GM12878 (cell line): Measurements from ENCODE around the gene SLC39A11. TPM values are rescaled to one million over a fixed set of nuclear protein-coding genes. Genes with fewer than 3 reads are reported as not detected.

Source experiments
- ATAC-seq: fragments of 200-7000 bp; cut with Tn5 transposase; 3 replicates; pipeline ENCODE4 v1.9.1; 2020; ENCODE audit warnings: mild to moderate bottlenecking, moderate library complexity
- BruUV-seq: library from RNA; stranded (reverse); fragments of 400-500 nt; replicated peaks from 2 replicates; lab custom pipeline; 2021; lab: Mats Ljungman, UMichigan
- CTCF ChIA-PET: fragments of 300-600 bp; sonication (Branson Sonifier 250); formaldehyde crosslinking; extraction: SDS; loops from one replicate; lab custom pipeline; 2021; ENCODE audit warnings: inconsistent platforms; lab: Yijun Ruan, JAX
- POLR2A ChIA-PET: fragments of 350-600 bp; formaldehyde crosslinking; extraction: SDS; loops from one replicate; lab custom pipeline; 2021; ENCODE audit warnings: inconsistent platforms; lab: Charles Lee
- RAD21 ChIA-PET: fragments of 300-600 bp; sonication (Branson Sonifier 250); formaldehyde crosslinking; loops from one replicate; lab custom pipeline; 2023; ENCODE audit warnings: antibody characterized with exemption; ENCODE audit not compliant: unreplicated experiment; lab: Charles Lee
- SMC1A ChIA-PET: fragments of 300-600 bp; sonication (Branson Sonifier 250); formaldehyde crosslinking; loops from one replicate; lab custom pipeline; 2023; ENCODE audit not compliant: unreplicated experiment, uncharacterized antibody; lab: Charles Lee
- DNase-seq: peaks from one replicate; pipeline ENCODE4 v3.0.0-alpha.2; 2011; ENCODE audit warnings: low read depth, low spot score
- FAIRE-seq: peaks from 3 replicates; lab custom pipeline; 2011; peaks lifted over from hg19 to GRCh38; lab: Jason Lieb, UNC
- H2AFZ ChIP-seq: 2 replicates; pipeline ENCODE4 v1.6.0; 2011; ENCODE audit warnings: low read depth, low read length, control low read depth; ENCODE audit not compliant: control insufficient read depth
- H3K27ac ChIP-seq: 2 replicates; pipeline ENCODE4 v1.5.1; 2011; ENCODE audit warnings: control low read depth; ENCODE audit not compliant: control insufficient read depth, insufficient read depth
- H3K27me3 ChIP-seq, 2 experiments: replicated peaks in 1 of 2; 2 replicates each; pipeline versions ENCODE4 v1.6.0 to v1.6.1; 2011; ENCODE audit warnings: low read length in 1 of 2; ENCODE audit not compliant: control insufficient read depth in 2 of 2, insufficient read depth in 2 of 2
- H3K36me3 ChIP-seq, 2 experiments: 2 replicates each; pipeline ENCODE4 v1.5.1; 2011; ENCODE audit warnings: low read length in 1 of 2; ENCODE audit not compliant: control insufficient read depth in 2 of 2, insufficient read depth in 2 of 2
- H3K4me1 ChIP-seq: 2 replicates; pipeline ENCODE4 v1.6.1; 2011; ENCODE audit warnings: mild to moderate bottlenecking, low read length, moderate library complexity, mixed read lengths; ENCODE audit not compliant: control insufficient read depth, insufficient read depth
- H3K4me2 ChIP-seq: 2 replicates; pipeline ENCODE4 v1.6.0; 2011; ENCODE audit warnings: control low read depth; ENCODE audit not compliant: control insufficient read depth, insufficient read depth
- H3K4me3 ChIP-seq: fragments of 200-600 bp; sonication (generic); 2 replicates; pipeline ENCODE4 v1.5.1; 2016
- H3K79me2 ChIP-seq: 2 replicates; pipeline ENCODE4 v1.6.0; 2011; ENCODE audit warnings: low read length; ENCODE audit not compliant: control insufficient read depth, insufficient read depth
- H3K9ac ChIP-seq: 2 replicates; pipeline ENCODE4 v1.8.0; 2011; ENCODE audit warnings: low read length, control low read depth, mixed read lengths; ENCODE audit not compliant: control insufficient read depth, insufficient read depth
- H3K9me3 ChIP-seq: replicated peaks from 3 replicates; pipeline ENCODE4 v1.5.1; 2011; ENCODE audit warnings: mild to moderate bottlenecking, low read length; ENCODE audit not compliant: control insufficient read depth, insufficient read depth
- H4K20me1 ChIP-seq: 2 replicates; pipeline ENCODE4 v1.6.0; 2011; ENCODE audit not compliant: control insufficient read depth, insufficient read depth
- BMI1 ChIP-seq: fragments of 450-650 bp; IDR thresholded peaks from 2 replicates; pipeline ENCODE4 v1.6.1; 2016; ENCODE audit warnings: mild to moderate bottlenecking, moderate library complexity, borderline replicate concordance
- CHD1 ChIP-seq: IDR thresholded peaks from 2 replicates; pipeline ENCODE4 v1.6.1; 2012; ENCODE audit warnings: low read depth, low read length, improper control_type of control experiment
- GABPA ChIP-seq: IDR thresholded peaks from 2 replicates; pipeline ENCODE4 v1.6.1; 2014; ENCODE audit warnings: antibody characterized with exemption, low read depth, mild to moderate bottlenecking, inconsistent platforms
- HDAC2 ChIP-seq: fragments of 200-600 bp; sonication (generic); IDR thresholded peaks from 2 replicates; pipeline ENCODE4 v1.6.1; 2017
- IKZF1 ChIP-seq: fragments of 450-650 bp; conservative IDR thresholded peaks from 2 replicates; pipeline ENCODE4 v1.6.1; 2017; ENCODE audit warnings: antibody characterized with exemption, mild to moderate bottlenecking
- MTA3 ChIP-seq: IDR thresholded peaks from 2 replicates; pipeline ENCODE4 v1.6.1; 2012; ENCODE audit warnings: low read length, inconsistent platforms, borderline replicate concordance
- MXI1 ChIP-seq: fragments of 150-350 bp; IDR thresholded peaks from 2 replicates; pipeline ENCODE4 v1.6.1; 2011; ENCODE audit warnings: low read depth, mild to moderate bottlenecking, inconsistent platforms, low read length, improper control_type of control experiment
- PAX8 ChIP-seq: fragments of 450-650 bp; IDR thresholded peaks from 2 replicates; pipeline ENCODE4 v1.6.1; 2017; ENCODE audit warnings: mild to moderate bottlenecking, moderate library complexity
- SMC3 ChIP-seq: IDR thresholded peaks from 2 replicates; pipeline ENCODE4 v1.6.1; 2011; ENCODE audit warnings: low read length, improper control_type of control experiment, borderline replicate concordance
- ZBED1 ChIP-seq: IDR thresholded peaks from 2 replicates; pipeline ENCODE4 v1.6.1; 2016; ENCODE audit warnings: borderline replicate concordance
- WGBS: methylation state at CpG from one replicate; pipeline ENCODE4 v1.1.6; 2016; ENCODE audit warnings: low lambda C conversion rate; ENCODE audit not compliant: insufficient replicate concordance, insufficient coverage; ENCODE audit errors: missing lambda C conversion rate; 5-methylcytosine and 5-hydroxymethylcytosine counted together
- in situ Hi-C: fragments of 300-500 bp; cut with MboI; formaldehyde crosslinking; loops from 9 replicates; pipeline ENCODE4 v1.14.3; 2018; ENCODE audit warnings: mixed read lengths
- intact Hi-C: fragments of 100-400 bp; cut with micrococcal nuclease; formaldehyde crosslinking; loops from one replicate; pipeline ENCODE4 v1.14.2; 2022; ENCODE audit not compliant: unreplicated experiment
- polyA plus RNA-seq, 11 experiments: library from polyadenylated mRNA; depleted of rRNA in 4 of 11; unstranded in 6 of 11; stranded (reverse) in 5 of 11; fragments of >200 nt; fragmentation: Nextera tagmentation in 4 of 11; fragmentation: Illumina TruSeq in 1 of 11; extraction: Ambion mirVana in 4 of 11; extraction: Trizol in 1 of 11; gene quantifications; 1 replicate in 1 of 11; 2 replicates in 10 of 11; pipeline versions ENCODE4 v1.2.1 to v1.2.3, GENCODE V29; 2011 to 2016; ENCODE audit warnings: inconsistent platforms in 2 of 11, missing spikeins in 2 of 11, low read depth in 1 of 11
- total RNA-seq, 4 experiments: library from RNA; depleted of rRNA in 3 of 4; stranded (reverse); fragments of >200 nt in 3 of 4; fragmentation: Illumina TruSeq in 1 of 4; extraction: Trizol in 1 of 4; gene quantifications; 2 replicates each; pipeline versions ENCODE4 v1.2.1 to v1.2.3, GENCODE V29; 2013 to 2021
- TF ChIP-seq, protein P1 (sequence below): IDR thresholded peaks from 2 replicates; pipeline ENCODE4 v1.6.1; 2011; ENCODE audit warnings: borderline replicate concordance, low read depth, mild to moderate bottlenecking, moderate library complexity, low read length; ENCODE audit not compliant: insufficient read depth, poor library complexity, severe bottlenecking
- TF ChIP-seq, protein P2 (sequence below): fragments of 450-650 bp; IDR thresholded peaks from 2 replicates; pipeline ENCODE4 v1.6.1; 2016; ENCODE audit warnings: mild to moderate bottlenecking
- TF ChIP-seq, protein P3 (sequence below): IDR thresholded peaks from 2 replicates; pipeline ENCODE4 v1.6.1; 2011; ENCODE audit warnings: borderline replicate concordance, low read depth, mild to moderate bottlenecking, moderate library complexity, mixed read lengths, low read length; ENCODE audit not compliant: insufficient read depth; ENCODE audit errors: extremely low read length
- TF ChIP-seq, protein P4 (sequence below): fragments of 450-650 bp; IDR thresholded peaks from 2 replicates; pipeline ENCODE4 v1.6.1; 2014; ENCODE audit warnings: mild to moderate bottlenecking
- TF ChIP-seq, protein P5 (sequence below): fragments of 450-650 bp; IDR thresholded peaks from 2 replicates; pipeline ENCODE4 v1.6.1; 2017; ENCODE audit warnings: borderline replicate concordance
- TF ChIP-seq, protein P6 (sequence below): fragments of 450-650 bp; IDR thresholded peaks from 2 replicates; pipeline ENCODE4 v1.6.1; 2017; ENCODE audit warnings: low read depth, mild to moderate bottlenecking, moderate library complexity

Gene SLC39A11
- total and polyA plus RNA-seq, 10 of the 15 experiments (the other 5 are each of a cell fraction or from before 2014, with no cell fraction given): 8.6 to 23.8 (median 14.0) TPM

DNA sequence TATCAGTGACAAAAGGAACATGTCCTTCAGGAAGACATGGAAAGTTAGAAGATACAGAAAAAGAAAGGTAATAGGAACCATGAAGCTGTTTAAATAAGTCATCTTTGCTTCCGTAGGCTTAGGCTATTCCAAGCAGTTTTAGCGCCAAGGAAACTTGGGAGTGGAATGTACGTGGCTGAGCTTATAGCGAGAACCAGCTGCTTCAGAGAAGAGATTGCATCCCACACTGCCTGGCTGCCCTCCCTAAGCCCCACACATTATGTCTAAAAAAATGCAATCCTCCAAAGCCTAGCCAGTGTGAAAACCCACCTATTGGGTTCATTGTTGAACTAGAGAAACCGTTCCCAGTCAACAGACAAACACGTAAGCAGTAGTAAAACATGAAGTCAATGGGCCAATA is 149.9 kb downstream of the SLC39A11 start (continued):
- TF ChIP-seq, protein P1, sequence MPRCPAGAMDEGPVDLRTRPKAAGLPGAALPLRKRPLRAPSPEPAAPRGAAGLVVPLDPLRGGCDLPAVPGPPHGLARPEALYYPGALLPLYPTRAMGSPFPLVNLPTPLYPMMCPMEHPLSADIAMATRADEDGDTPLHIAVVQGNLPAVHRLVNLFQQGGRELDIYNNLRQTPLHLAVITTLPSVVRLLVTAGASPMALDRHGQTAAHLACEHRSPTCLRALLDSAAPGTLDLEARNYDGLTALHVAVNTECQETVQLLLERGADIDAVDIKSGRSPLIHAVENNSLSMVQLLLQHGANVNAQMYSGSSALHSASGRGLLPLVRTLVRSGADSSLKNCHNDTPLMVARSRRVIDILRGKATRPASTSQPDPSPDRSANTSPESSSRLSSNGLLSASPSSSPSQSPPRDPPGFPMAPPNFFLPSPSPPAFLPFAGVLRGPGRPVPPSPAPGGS: no peak

DNA sequence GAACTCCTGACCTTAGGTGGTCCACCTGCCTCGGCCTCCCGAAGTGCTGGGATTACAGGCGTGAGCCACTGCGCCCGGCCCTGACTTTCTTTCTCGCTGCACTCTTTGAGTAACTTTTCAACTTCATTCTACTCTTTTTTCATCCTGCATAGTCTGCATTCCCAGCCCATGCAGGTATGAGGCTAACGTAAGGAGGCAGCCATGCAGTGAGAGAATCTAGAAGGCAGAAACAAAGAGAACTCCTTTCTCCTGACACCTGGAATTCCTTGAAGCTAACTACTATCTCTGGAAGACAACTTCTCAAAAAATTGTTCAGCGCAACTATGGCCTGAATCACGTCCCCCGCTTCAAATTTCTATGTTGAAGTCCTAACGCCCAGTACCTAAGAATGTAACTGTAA is 152.0 kb downstream of the SLC39A11 start:
- H3K9me3 ChIP-seq: no peaks in the 10 kb centered on the region
- intact Hi-C loops: no loop called here
- 97% methylated on average over 11 of the region's 11 CpGs for WGBS
- in situ Hi-C loops: no loop called here
- ChIA-PET SMC1A (no interaction called here), CTCF (no interaction called here), RAD21 (no interaction called here), POLR2A (no interaction called here)
- H3K4me2 ChIP-seq: no peak overlapping the region
- BruUV-seq: no TSS peak
- no peak for FAIRE-seq
- no peak for DNase-seq
- H4K20me1 ChIP-seq: no peaks in the 10 kb centered on the region; the same call in 1 of the 2 replicates
- H3K27me3 ChIP-seq: no peaks in the 10 kb centered on the region
- no peaks in the 10 kb centered on the region; a peak in 3 of 4 replicates for H3K36me3 ChIP-seq
- H3K4me1 ChIP-seq: no peaks in the 10 kb centered on the region
- no peak overlapping the region for H3K4me3 ChIP-seq
- H3K79me2 ChIP-seq: no peaks in the 10 kb centered on the region
- ATAC-seq: no peak
- H3K27ac ChIP-seq: no peak overlapping the region
- H2AFZ ChIP-seq: no peak overlapping the region
- H3K9ac ChIP-seq: no peak overlapping the region
- TF ChIP-seq IKZF1: no peak
- TF ChIP-seq, protein P2, sequence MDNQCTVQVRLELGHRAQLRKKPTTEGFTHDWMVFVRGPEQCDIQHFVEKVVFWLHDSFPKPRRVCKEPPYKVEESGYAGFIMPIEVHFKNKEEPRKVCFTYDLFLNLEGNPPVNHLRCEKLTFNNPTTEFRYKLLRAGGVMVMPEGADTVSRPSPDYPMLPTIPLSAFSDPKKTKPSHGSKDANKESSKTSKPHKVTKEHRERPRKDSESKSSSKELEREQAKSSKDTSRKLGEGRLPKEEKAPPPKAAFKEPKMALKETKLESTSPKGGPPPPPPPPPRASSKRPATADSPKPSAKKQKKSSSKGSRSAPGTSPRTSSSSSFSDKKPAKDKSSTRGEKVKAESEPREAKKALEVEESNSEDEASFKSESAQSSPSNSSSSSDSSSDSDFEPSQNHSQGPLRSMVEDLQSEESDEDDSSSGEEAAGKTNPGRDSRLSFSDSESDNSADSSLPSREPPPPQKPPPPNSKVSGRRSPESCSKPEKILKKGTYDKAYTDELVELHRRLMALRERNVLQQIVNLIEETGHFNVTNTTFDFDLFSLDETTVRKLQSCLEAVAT: no peak
- no peak for TF ChIP-seq GABPA
- TF ChIP-seq, protein P3, sequence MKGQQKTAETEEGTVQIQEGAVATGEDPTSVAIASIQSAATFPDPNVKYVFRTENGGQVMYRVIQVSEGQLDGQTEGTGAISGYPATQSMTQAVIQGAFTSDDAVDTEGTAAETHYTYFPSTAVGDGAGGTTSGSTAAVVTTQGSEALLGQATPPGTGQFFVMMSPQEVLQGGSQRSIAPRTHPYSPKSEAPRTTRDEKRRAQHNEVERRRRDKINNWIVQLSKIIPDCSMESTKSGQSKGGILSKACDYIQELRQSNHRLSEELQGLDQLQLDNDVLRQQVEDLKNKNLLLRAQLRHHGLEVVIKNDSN: no peak
- TF ChIP-seq, protein P4, sequence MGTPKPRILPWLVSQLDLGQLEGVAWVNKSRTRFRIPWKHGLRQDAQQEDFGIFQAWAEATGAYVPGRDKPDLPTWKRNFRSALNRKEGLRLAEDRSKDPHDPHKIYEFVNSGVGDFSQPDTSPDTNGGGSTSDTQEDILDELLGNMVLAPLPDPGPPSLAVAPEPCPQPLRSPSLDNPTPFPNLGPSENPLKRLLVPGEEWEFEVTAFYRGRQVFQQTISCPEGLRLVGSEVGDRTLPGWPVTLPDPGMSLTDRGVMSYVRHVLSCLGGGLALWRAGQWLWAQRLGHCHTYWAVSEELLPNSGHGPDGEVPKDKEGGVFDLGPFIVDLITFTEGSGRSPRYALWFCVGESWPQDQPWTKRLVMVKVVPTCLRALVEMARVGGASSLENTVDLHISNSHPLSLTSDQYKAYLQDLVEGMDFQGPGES: no peak
- no peak for TF ChIP-seq SMC3
- TF ChIP-seq PAX8: no peak
- TF ChIP-seq, protein P5, sequence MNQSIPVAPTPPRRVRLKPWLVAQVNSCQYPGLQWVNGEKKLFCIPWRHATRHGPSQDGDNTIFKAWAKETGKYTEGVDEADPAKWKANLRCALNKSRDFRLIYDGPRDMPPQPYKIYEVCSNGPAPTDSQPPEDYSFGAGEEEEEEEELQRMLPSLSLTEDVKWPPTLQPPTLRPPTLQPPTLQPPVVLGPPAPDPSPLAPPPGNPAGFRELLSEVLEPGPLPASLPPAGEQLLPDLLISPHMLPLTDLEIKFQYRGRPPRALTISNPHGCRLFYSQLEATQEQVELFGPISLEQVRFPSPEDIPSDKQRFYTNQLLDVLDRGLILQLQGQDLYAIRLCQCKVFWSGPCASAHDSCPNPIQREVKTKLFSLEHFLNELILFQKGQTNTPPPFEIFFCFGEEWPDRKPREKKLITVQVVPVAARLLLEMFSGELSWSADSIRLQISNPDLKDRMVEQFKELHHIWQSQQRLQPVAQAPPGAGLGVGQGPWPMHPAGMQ: no peak
- no peak for TF ChIP-seq HDAC2
- TF ChIP-seq ZBED1: no peak
- TF ChIP-seq MTA3: no peak
- no peak for TF ChIP-seq BMI1
- TF ChIP-seq MXI1: no peak
- TF ChIP-seq, protein P6, sequence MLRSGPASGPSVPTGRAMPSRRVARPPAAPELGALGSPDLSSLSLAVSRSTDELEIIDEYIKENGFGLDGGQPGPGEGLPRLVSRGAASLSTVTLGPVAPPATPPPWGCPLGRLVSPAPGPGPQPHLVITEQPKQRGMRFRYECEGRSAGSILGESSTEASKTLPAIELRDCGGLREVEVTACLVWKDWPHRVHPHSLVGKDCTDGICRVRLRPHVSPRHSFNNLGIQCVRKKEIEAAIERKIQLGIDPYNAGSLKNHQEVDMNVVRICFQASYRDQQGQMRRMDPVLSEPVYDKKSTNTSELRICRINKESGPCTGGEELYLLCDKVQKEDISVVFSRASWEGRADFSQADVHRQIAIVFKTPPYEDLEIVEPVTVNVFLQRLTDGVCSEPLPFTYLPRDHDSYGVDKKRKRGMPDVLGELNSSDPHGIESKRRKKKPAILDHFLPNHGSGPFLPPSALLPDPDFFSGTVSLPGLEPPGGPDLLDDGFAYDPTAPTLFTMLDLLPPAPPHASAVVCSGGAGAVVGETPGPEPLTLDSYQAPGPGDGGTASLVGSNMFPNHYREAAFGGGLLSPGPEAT: no peak
- TF ChIP-seq CHD1: no peak
